Kidney (tissue), 14 donors: ENCODE results near the gene IL23R. TPM values are rescaled to one million over a fixed set of nuclear protein-coding genes. Genes with fewer than 3 reads are reported as not detected.
A peak's percentile ranks its signal among the peaks of the same experiment; 100 is the strongest.

Experiments used
- DNase-seq, 5 donors: peaks; one replicate each; pipeline ENCODE4 v3.0.0-alpha.2; 2013 to 2020
- FAIRE-seq: peaks from 2 replicates; lab custom pipeline; 2012; peaks lifted over from hg19 to GRCh38; lab: Jason Lieb, UNC
- H3K27ac ChIP-seq, 2 donors: one replicate each; pipeline ENCODE4 v1.7.0; 2013; ENCODE audit warnings: low read depth in 2 of 2, low read length in 2 of 2, inconsistent platforms in 1 of 2
- H3K27me3 ChIP-seq: one replicate; pipeline ENCODE4 v1.7.1; 2013; ENCODE audit warnings: low read length, inconsistent platforms; ENCODE audit not compliant: control insufficient read depth, insufficient read depth
- H3K36me3 ChIP-seq, 3 donors: one replicate each; pipeline versions ENCODE4 v1.7.0 to v1.7.1; 2013; ENCODE audit warnings: low read length in 3 of 3, control low read depth in 1 of 3, inconsistent platforms in 1 of 3; ENCODE audit not compliant: insufficient read depth in 3 of 3, control insufficient read depth in 2 of 3
- H3K4me1 ChIP-seq, 3 donors: one replicate each; pipeline versions ENCODE4 v1.7.0 to v1.7.1; 2013; ENCODE audit warnings: low read length in 3 of 3, inconsistent platforms in 1 of 3, low read depth in 1 of 3; ENCODE audit not compliant: control insufficient read depth in 2 of 3, insufficient read depth in 2 of 3
- H3K4me3 ChIP-seq, 3 donors: one replicate each; pipeline versions ENCODE4 v1.7.0 to v1.8.1; 2013; ENCODE audit warnings: low read length in 3 of 3, control low read depth in 1 of 3, inconsistent platforms in 1 of 3
- H3K9ac ChIP-seq, 3 donors: one replicate each; pipeline versions ENCODE4 v1.7.0 to v1.7.1; 2013; ENCODE audit warnings: low read length in 3 of 3, control low read depth in 1 of 3, inconsistent platforms in 1 of 3
- H3K9me3 ChIP-seq, 3 donors: one replicate each; pipeline versions ENCODE4 v1.7.0 to v1.7.1; 2013; ENCODE audit warnings: low read length in 3 of 3, control low read depth in 1 of 3, inconsistent platforms in 1 of 3; ENCODE audit not compliant: control insufficient read depth in 2 of 3, insufficient read depth in 1 of 3
- CTCF ChIP-seq: IDR thresholded peaks from 3 replicates; pipeline ENCODE4 v1.5.1; 2012; ENCODE audit warnings: mild to moderate bottlenecking, moderate library complexity, borderline replicate concordance; ENCODE audit not compliant: insufficient read depth; ENCODE audit errors: extremely low read depth
- intact Hi-C: fragments of 100-400 bp; cut with DNase I; formaldehyde crosslinking; loops from one replicate; pipeline ENCODE4 v1.11.1; 2022
- polyA plus RNA-seq: library from polyadenylated mRNA; stranded (reverse); fragments of 350-450 nt; fragmentation: Illumina TruSeq; extraction: RNeasy Lipid Tissue Mini Kit (QIAGEN cat#74804); gene quantifications from one replicate; pipeline ENCODE4 v1.2.3, GENCODE V29; 2014; ENCODE audit warnings: low read depth, low replicate concordance; ENCODE audit not compliant: insufficient read depth
- total RNA-seq: library from RNA; stranded (reverse); fragmentation: NEBNext Ultra II Directional; extraction: Animal tissue kit (Norgen Biotek cat#: 25700); gene quantifications from one replicate; pipeline ENCODE4 v1.2.1, GENCODE V29; 2021
- donor health status: control.
- donor health status: control.
- donor health status: control.
- donor health status: control.
- donor health status: control.
- donor health status: DM: yes; HTN: yes; CAD: no.
- donor health status: Normal renal cell carcinoma (clear cell type).

The IL23R gene
- total and polyA plus RNA-seq, 2 donors from 2014 or later, result 0.19 TPM; not detected in 1

- no peak overlapping the region for H3K27ac ChIP-seq
- FAIRE-seq (no peak), DNase-seq (no peak)
- no peak overlapping the region for H3K9ac ChIP-seq
- intact Hi-C loops, result no loop called here
- TF ChIP-seq CTCF, result no peak
- no peaks in the 10 kb centered on the region for H3K9me3 ChIP-seq
- peaks cover 0 to 6% (median 3%) of the 10 kb centered on the region in 3 donors for H3K4me1 ChIP-seq
- no peaks in the 10 kb centered on the region for H3K27me3 ChIP-seq
- H3K4me3 ChIP-seq, result no peak overlapping the region
- H3K36me3 ChIP-seq, result no peaks in the 10 kb centered on the region
Measured at GRCh38 chr1:67217417-67217816, 51.2 kb downstream of the IL23R start.

- Histone ChIP-seq H3K9ac (no peak overlapping the region), H3K27ac (no peak overlapping the region), H3K9me3 (no peaks in the 10 kb centered on the region), H3K27me3 (no peaks in the 10 kb centered on the region), H3K4me3 (no peak overlapping the region), H3K4me1 (peaks cover 0 to 6% (median 3%) of the 10 kb centered on the region in 3 donors), H3K36me3 (no peaks in the 10 kb centered on the region)
- no peak for DNase-seq
- FAIRE-seq, result no peak
- no peak for TF ChIP-seq CTCF
- intact Hi-C loops, result no loop called here
Measured at GRCh38 chr1:67217938-67218337, 51.7 kb downstream of the IL23R start.

- Histone ChIP-seq H3K9me3 (peaks cover 0 to 6% (median 0%) of the 10 kb centered on the region in 3 donors), H3K27ac (peak overlapping the region in 1 of 2 donors; percentile 43), H3K27me3 (no peaks in the 10 kb centered on the region), H3K4me3 (no peak overlapping the region), H3K9ac (no peak overlapping the region), H3K4me1 (no peaks in the 10 kb centered on the region), H3K36me3 (no peaks in the 10 kb centered on the region)
- no peak for TF ChIP-seq CTCF
- FAIRE-seq (no peak), DNase-seq (no peak)
- intact Hi-C loops, result no loop called here
Measured at GRCh38 chr1:67224856-67225255, 58.6 kb downstream of the IL23R start.

GRCh38 chr1:67226688-67227087 is 60.4 kb downstream of the IL23R start:
- Histone ChIP-seq H3K27me3 (no peaks in the 10 kb centered on the region), H3K36me3 (no peaks in the 10 kb centered on the region), H3K9me3 (peaks cover 0 to 6% (median 0%) of the 10 kb centered on the region in 3 donors), H3K4me1 (no peaks in the 10 kb centered on the region), H3K27ac (peak overlapping the region; percentile 20 to 64), H3K9ac (no peak overlapping the region), H3K4me3 (peak overlapping the region in 1 of 3 donors; percentile 3)
- FAIRE-seq (no peak), DNase-seq (no peak)
- intact Hi-C loops, result no loop called here
- no peak for TF ChIP-seq CTCF
